ENCODE measurements around the gene CYP19A1.
"Not testable (repeated sequence)": the region's sequence is repeated elsewhere in the genome, so short reads cannot be mapped to it uniquely, and the experiment has no call there.

Gene CYP19A1

DNA sequence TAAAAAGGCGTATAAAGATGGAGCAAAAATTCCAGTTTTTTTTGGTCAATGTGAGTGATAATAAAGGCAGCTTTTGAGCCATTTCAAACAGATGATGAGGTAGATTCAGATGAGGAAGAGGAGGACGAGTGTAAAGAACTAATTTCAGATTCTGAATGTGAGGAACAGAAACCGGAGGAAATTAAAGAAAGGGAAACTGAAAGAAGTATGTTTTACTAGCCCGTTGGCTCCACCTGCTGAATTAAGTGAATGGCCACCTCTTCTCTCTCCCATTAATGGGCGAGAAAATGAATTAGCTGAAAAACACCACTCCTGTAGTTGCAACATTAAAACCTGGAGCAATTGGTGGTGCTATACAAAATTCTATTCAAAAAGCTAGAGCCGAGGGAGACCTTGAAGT, 55.4 kb downstream of the CYP19A1 start:
- H3K27ac Mint-ChIP-seq: no peak overlapping the region
- DNase-seq: no peak
- H3K4me3 Mint-ChIP-seq: no peak overlapping the region
- H3K9me3 Mint-ChIP-seq: no peaks in the 10 kb centered on the region
- peaks cover 13% of the 10 kb centered on the region for H3K27me3 Mint-ChIP-seq
- H3K36me3 Mint-ChIP-seq: no peaks in the 10 kb centered on the region
- H3K4me1 Mint-ChIP-seq: no peaks in the 10 kb centered on the region
- CTCF ChIA-PET: interaction anchor here (1.1 to 1.3 kb wide), 2 partner anchors 98 to 119 kb away, joined by 3 to 5 read pairs; no protein-coding TSS in a partner anchor

DNA sequence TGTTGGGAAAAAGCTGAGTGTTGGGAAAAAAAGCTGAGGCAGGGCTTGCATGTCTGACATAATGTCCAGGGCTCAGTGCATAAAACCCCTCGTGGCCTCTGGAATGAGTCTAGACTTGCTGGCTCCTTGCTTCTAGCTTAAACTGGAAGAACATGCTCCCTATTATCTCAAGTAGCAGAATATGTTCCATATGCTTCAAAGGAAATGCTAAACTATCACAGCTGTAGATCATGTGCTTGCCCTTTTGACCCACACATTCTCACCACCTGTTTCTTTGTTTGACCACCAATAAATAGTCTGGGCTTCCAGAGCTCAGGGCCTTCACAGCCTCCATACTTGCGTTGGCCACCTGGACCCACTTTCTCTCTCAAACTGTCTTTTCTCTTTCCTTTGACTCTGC, 56.2 kb downstream of the CYP19A1 start:
- H3K36me3 Mint-ChIP-seq, H3K9me3 Mint-ChIP-seq, DNase-seq, H3K27ac Mint-ChIP-seq, H3K4me3 Mint-ChIP-seq, H3K4me1 Mint-ChIP-seq: not testable (repeated sequence)
- CTCF ChIA-PET: interaction anchor here (0.8 to 2.0 kb wide), 3 partner anchors 99 to 119 kb away, joined by 3 to 7 read pairs (median 5); no protein-coding TSS in a partner anchor
- H3K27me3 Mint-ChIP-seq: peaks cover 13% of the 10 kb centered on the region

GRCh38 chr15:51281368-51281967, 56.9 kb downstream of the CYP19A1 start:
- peak; percentile 41 for DNase-seq
- no peaks in the 10 kb centered on the region for H3K9me3 Mint-ChIP-seq
- no peaks in the 10 kb centered on the region for H3K4me1 Mint-ChIP-seq
- H3K27ac Mint-ChIP-seq: no peak overlapping the region
- CTCF ChIA-PET: interaction anchor here (0.7 to 2.0 kb wide), 4 partner anchors 95 to 139 kb away, joined by 3 to 7 read pairs (median 4); no protein-coding TSS in a partner anchor
- H3K27me3 Mint-ChIP-seq: peaks cover 13% of the 10 kb centered on the region
- no peaks in the 10 kb centered on the region for H3K36me3 Mint-ChIP-seq
- H3K4me3 Mint-ChIP-seq: no peak overlapping the region

DNA sequence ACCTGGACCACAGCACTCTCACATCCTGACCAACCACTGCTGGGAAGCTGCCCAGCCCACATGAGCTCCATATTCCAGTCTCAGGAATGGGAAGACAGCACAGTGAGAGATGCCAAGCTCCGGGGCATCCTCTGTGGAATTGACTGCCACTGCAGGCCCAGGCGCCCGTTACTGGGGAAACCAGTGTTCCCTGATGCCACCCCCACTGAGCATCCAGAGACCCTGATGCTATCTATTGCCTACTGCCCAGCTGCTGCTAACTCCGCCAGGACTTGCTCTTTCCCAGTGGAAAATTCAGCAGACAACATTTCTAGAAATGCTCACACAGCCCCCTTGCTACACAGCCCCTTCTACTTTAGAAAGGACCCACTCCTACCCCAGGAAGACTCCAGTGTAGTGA, 57.6 kb downstream of the CYP19A1 start:
- Mint-ChIP-seq H3K4me3 (no peak overlapping the region), H3K27me3 (peaks cover 11% of the 10 kb centered on the region), H3K36me3 (no peaks in the 10 kb centered on the region), H3K9me3 (no peaks in the 10 kb centered on the region), H3K27ac (no peak overlapping the region), H3K4me1 (no peaks in the 10 kb centered on the region)
- DNase-seq: no peak
- CTCF ChIA-PET: interaction anchor here (0.7 to 2.0 kb wide), 3 partner anchors 95 to 138 kb away, joined by 3 to 7 read pairs (median 4); no protein-coding TSS in a partner anchor

DNA sequence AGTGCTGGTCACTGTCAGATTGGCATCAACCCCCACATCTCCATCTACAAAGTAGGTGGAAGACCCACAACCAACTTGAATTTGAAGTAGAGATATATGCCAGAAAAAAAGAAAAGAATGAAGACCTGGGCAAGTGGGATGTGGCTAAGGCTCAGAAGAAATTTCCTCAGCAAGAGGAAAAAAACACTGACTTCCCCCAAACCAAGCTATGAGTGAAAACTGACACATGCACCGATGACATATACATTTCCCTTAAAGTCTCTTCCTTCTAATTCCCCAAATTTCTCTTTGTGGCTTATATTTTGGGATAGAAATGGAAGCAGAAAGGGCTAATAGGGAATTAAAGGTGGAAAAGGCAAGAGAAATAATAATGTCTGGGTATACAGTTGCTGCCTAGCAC, 59.0 kb downstream of the CYP19A1 start:
- CTCF ChIA-PET: interaction anchor here (0.9 to 1.7 kb wide), 2 partner anchors 116 to 220 kb away, joined by 4 read pairs; no protein-coding TSS in a partner anchor
- Mint-ChIP-seq H3K4me1 (no peaks in the 10 kb centered on the region), H3K36me3 (no peaks in the 10 kb centered on the region), H3K27me3 (peaks cover 12% of the 10 kb centered on the region), H3K4me3 (no peak overlapping the region), H3K27ac (no peak overlapping the region), H3K9me3 (no peaks in the 10 kb centered on the region)
- DNase-seq: no peak

- Mint-ChIP-seq H3K27ac (no peak overlapping the region), H3K36me3 (no peaks in the 10 kb centered on the region), H3K4me3 (no peak overlapping the region), H3K27me3 (peaks cover 8% of the 10 kb centered on the region), H3K4me1 (no peaks in the 10 kb centered on the region), H3K9me3 (no peaks in the 10 kb centered on the region)
- DNase-seq: no peak
- CTCF ChIA-PET: interaction anchor here (0.6 kb wide), 1 partner anchor 105 kb away, joined by 3 read pairs; no protein-coding TSS in a partner anchor
Observed at GRCh38 chr15:51277101-51277500, 61.3 kb downstream of the CYP19A1 start.

- Mint-ChIP-seq H3K9me3 (no peaks in the 10 kb centered on the region), H3K4me1 (no peaks in the 10 kb centered on the region), H3K36me3 (no peaks in the 10 kb centered on the region), H3K27ac (no peak overlapping the region), H3K4me3 (no peak overlapping the region), H3K27me3 (peaks cover 5% of the 10 kb centered on the region)
- CTCF ChIA-PET: interaction anchor here (1.2 kb wide), 1 partner anchor 112 kb away, joined by 4 read pairs; no protein-coding TSS in a partner anchor
- no peak for DNase-seq
Observed at GRCh38 chr15:51274956-51275355, 63.4 kb downstream of the CYP19A1 start.

DNA sequence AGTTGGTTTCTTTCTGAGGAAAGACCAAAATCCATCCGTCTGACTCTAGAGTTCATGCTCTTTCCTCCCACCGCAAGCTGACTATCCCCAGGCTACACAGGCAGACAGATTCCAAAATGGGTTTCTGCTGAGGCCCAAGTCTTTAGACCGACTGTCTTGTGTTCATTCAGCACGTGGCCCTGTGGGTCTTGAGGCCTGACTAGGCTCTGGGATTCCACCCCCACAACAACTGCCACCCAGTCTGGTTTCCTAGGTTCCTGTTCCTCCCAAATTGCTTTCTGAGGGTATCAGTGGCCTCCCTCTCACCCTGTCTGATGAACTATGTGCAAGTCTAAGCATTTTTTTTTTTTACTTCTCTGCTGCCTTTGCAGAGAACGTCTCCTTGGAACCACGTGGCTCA, 67.7 kb downstream of the CYP19A1 start:
- Mint-ChIP-seq H3K4me1 (peaks cover 2% of the 10 kb centered on the region), H3K36me3 (no peaks in the 10 kb centered on the region), H3K9me3 (no peaks in the 10 kb centered on the region), H3K27ac (no peak overlapping the region), H3K4me3 (no peak overlapping the region), H3K27me3 (peaks cover 5% of the 10 kb centered on the region)
- no peak for DNase-seq
- CTCF ChIA-PET: no interaction called here

- peaks cover 2% of the 10 kb centered on the region for H3K4me1 Mint-ChIP-seq
- no peak overlapping the region for H3K4me3 Mint-ChIP-seq
- CTCF ChIA-PET: no interaction called here
- H3K36me3 Mint-ChIP-seq: no peaks in the 10 kb centered on the region
- no peak overlapping the region for H3K27ac Mint-ChIP-seq
- H3K9me3 Mint-ChIP-seq: no peaks in the 10 kb centered on the region
- H3K27me3 Mint-ChIP-seq: no peaks in the 10 kb centered on the region
- no peak for DNase-seq
Observed at GRCh38 chr15:51269496-51269895, 68.9 kb downstream of the CYP19A1 start.

GRCh38 chr15:51267703-51268083, 70.7 kb downstream of the CYP19A1 start:
- Mint-ChIP-seq H3K9me3 (no peaks in the 10 kb centered on the region), H3K36me3 (no peaks in the 10 kb centered on the region), H3K27ac (no peak overlapping the region), H3K4me3 (no peak overlapping the region), H3K4me1 (peaks cover 2% of the 10 kb centered on the region), H3K27me3 (no peaks in the 10 kb centered on the region)
- CTCF ChIA-PET: no interaction called here
- DNase-seq: no peak

DNA sequence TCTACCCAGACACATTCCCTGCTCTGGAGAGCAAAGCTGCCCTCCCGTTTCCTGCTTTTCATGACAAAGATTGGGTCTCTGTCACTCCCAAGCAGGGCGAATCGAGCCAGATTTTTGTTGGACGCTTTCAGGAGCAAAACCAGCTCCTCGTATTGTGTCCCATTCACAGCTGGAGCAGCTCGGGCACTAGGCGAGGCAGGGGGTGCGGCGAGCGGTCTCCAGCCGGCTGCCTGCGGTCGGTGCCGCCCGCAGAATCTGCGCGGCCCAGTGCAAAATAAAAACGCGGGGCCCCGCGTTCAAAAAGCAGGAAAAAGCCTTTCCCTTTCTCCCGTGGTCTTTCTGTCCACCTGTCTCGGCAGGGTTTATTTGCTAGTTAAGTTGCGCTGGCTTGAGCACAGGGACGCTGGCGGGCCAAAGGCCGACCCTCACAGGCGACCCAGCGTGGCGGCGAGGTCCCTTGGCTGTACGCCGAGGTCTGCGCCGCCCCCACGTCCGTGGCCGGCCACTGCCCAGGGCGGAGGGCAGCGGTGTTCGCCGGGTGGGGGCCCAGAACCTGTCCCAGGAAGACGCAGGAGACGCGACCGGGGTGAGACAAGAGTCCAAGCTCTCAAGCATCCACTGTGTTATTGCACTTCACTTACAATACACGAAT, 71.2 kb downstream of the CYP19A1 start:
- H3K27me3 Mint-ChIP-seq: no peaks in the 10 kb centered on the region
- no peak for DNase-seq
- H3K9me3 Mint-ChIP-seq: no peaks in the 10 kb centered on the region
- peaks cover 2% of the 10 kb centered on the region for H3K4me1 Mint-ChIP-seq
- no peak overlapping the region for H3K4me3 Mint-ChIP-seq
- CTCF ChIA-PET: no interaction called here
- H3K36me3 Mint-ChIP-seq: no peaks in the 10 kb centered on the region
- H3K27ac Mint-ChIP-seq: no peak overlapping the region

GRCh38 chr15:51266656-51267050, 71.7 kb downstream of the CYP19A1 start:
- CTCF ChIA-PET: interaction anchor here (1.4 kb wide), 1 partner anchor 74 kb away, joined by 5 read pairs; no protein-coding TSS in a partner anchor
- Mint-ChIP-seq H3K4me3 (no peak overlapping the region), H3K9me3 (no peaks in the 10 kb centered on the region), H3K36me3 (no peaks in the 10 kb centered on the region), H3K27ac (no peak overlapping the region), H3K4me1 (peaks cover 2% of the 10 kb centered on the region), H3K27me3 (no peaks in the 10 kb centered on the region)
- DNase-seq: no peak

GRCh38 chr15:51265037-51265555, 73.3 kb downstream of the CYP19A1 start:
- Mint-ChIP-seq H3K9me3 (no peaks in the 10 kb centered on the region), H3K36me3 (no peaks in the 10 kb centered on the region), H3K27ac (no peak overlapping the region), H3K4me1 (peaks cover 2% of the 10 kb centered on the region), H3K27me3 (no peaks in the 10 kb centered on the region), H3K4me3 (no peak overlapping the region)
- DNase-seq: no peak
- CTCF ChIA-PET: interaction anchor here (1.1 kb wide), 1 partner anchor 22 kb away, joined by 3 read pairs; no protein-coding TSS in a partner anchor

DNA sequence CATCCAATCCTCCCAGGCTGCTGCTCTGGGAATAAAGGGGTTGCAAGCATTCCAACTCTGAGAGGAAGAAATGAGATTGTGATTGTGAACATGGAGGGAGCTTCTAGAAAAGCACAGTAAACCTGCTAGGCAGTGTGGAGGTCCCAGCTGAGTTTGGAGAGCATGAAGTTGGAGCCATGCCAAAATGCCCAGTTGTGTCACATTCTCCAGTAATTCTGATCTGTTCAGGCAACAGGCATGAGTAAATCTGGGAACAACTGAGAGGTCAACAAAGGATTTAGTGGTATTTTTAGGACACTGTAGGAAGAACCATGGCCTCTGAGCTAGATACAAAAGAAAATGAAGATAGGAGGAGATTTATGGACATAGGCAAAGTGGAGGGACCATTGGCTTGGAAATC, 74.7 kb downstream of the CYP19A1 start:
- no peaks in the 10 kb centered on the region for H3K9me3 Mint-ChIP-seq
- no peaks in the 10 kb centered on the region for H3K27me3 Mint-ChIP-seq
- no peak overlapping the region for H3K27ac Mint-ChIP-seq
- H3K36me3 Mint-ChIP-seq: no peaks in the 10 kb centered on the region
- no peak overlapping the region for H3K4me3 Mint-ChIP-seq
- DNase-seq: no peak
- H3K4me1 Mint-ChIP-seq: peaks cover 2% of the 10 kb centered on the region
- CTCF ChIA-PET: no interaction called here

DNA sequence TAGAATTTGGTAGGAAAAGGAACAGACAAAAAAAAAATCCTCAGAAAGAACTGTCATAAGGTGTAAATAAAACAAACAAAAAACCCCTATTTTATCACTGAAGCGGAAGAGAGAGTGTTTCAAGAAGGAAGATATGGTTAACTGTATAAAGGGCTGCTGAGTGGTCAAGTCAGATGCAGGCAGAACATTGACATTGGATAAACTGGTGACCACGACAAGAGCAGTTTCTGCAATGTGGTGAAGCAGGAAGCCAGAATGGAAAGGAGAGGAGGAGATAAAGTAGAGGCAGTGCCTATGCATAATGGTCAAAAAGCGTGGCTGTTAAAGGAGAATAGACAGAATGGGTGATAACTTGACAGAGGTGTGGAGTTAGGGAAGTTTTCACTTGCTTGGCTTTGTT, 75.3 kb downstream of the CYP19A1 start:
- Mint-ChIP-seq H3K36me3 (no peaks in the 10 kb centered on the region), H3K27me3 (no peaks in the 10 kb centered on the region), H3K9me3 (no peaks in the 10 kb centered on the region), H3K4me1 (peaks cover 1% of the 10 kb centered on the region), H3K27ac (no peak overlapping the region), H3K4me3 (no peak overlapping the region)
- DNase-seq: no peak
- CTCF ChIA-PET: no interaction called here
